ENCODE measurements around the gene GOLGA6L10.
"Not testable (repeated sequence)": the region's sequence is repeated elsewhere in the genome, so short reads cannot be mapped to it uniquely, and the experiment has no call there.

Gene GOLGA6L10, protein sequence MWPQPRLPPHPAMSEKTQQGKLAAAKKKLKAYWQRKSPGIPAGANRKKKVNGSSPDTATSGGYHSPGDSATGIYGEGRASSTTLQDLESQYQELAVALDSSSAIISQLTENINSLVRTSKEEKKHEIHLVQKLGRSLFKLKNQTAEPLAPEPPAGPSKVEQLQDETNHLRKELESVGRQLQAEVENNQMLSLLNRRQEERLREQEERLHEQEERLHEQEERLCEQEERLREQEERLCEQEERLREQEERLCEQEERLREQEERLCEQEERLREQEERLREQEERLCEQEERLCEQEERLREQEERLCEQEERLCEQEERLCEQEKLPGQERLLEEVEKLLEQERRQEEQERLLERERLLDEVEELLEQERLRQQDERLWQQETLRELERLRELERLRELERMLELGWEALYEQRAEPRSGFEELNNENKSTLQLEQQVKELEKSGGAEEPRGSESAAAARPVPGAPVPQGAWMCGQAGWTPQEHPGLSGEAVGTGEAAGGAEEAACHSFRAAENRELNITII

DNA sequence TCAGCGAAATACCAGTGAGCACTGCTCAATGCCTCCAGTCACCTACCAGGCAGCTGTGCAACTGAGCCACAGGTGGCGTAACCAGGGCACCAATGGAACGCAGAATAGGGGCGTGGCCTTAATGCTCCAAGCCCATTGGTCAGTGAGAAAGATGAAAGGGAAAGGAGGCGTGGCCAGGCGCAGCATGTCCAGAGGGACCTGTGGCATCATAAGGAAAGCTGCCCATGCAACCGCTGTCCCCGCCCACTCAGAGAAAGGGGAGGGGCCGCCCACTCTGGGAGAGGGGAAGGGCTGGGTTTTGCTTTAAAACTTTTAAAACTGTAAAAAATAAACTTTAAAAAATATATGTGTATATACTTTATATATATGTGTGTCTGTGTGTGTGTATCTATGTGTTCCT lies at the start of gene GOLGA6L10:
TSS of gene GOLGA6L10 (minus strand) at position 101 of the 400 bp plus-strand sequence. CDS start at position 1, 100 bp downstream.
- DNase-seq (ENCODE audit: insufficient read length, low spot score); FAIRE-seq: not testable (repeated sequence)

DNA sequence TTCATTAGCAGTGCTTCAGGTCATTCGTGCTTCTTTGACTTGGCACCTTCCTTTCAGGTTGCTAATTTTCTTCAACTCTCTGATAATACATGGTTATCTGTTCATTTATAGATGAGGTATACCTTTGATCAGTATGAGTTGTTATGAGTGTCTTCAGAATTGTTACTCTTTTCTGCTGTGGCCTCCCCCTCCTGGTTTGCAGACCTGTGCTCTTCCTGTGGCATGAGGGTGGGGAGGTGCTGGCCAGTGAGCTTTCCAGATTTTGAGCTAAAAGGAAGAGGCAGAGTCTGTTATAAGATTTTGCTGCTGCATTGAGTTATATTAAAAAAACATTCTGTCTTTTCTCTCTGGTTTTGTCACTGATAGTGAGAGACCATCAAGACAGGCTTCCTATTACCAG lies 49.5 kb upstream of the GOLGA6L10 start:
- no peak for FAIRE-seq
- DNase-seq (ENCODE audit: insufficient read length, low spot score): no peak

DNA sequence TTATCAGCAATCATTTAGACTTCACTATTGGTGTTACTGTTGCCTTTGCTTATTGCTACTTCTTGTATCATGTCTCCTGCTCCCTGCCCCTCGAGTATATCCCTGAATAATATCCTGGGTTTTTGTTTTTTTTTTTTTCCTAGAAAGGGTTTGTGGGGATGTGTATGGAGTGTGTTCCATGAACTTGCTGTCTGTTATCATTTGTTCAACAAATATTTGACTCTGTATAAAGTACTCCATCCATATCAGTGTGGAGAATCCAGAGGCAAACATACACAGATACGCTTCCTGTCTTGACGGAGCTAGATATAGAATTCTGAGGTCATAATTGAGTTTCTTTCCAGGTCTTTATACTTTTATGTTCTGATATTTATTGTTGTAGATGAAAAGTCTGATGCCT lies 48.5 kb upstream of the GOLGA6L10 start:
- FAIRE-seq: no peak
- DNase-seq (ENCODE audit: insufficient read length, low spot score): no peak

DNA sequence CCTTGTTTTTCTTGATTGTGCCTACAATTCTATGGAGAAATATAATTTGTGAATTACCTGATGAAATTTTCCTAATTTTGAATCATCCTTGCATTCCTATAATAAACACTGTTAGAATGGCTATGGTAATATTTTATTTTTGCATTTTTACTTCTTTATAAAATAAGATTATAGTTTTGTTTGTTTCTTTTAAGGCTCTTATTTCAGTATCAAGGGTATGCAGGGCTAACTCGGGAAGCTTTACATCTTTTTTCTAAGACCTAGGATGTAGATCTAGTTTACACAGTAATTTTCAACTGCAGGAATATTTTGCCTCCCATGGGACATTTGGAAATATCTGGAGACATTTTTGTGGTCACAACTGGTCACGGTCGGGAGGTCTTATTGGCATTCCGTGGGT lies 46.5 kb upstream of the GOLGA6L10 start:
- FAIRE-seq; DNase-seq (ENCODE audit: insufficient read length, low spot score): not testable (repeated sequence)

DNA sequence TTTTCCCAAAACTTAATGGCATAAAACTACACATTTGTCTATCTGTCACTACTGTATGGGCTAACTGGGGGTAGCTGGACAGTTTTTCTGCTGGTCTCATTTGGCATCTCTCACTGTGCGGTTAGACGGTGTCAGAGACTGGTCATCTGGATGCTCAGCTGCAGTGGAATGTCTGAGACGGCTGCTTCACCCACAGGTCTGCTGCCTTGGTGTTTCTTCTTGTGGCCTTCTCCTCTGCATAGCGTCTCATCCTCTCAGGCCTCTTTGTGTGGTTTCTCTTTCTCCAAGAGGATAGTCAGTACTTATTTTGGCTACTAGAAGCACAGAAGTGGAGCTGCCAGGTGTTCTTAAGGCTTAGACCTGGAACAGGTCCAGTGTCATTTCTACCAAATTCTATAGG lies 44.4 kb upstream of the GOLGA6L10 start:
- FAIRE-seq (no peak), DNase-seq (ENCODE audit: insufficient read length, low spot score) (no peak)

DNA sequence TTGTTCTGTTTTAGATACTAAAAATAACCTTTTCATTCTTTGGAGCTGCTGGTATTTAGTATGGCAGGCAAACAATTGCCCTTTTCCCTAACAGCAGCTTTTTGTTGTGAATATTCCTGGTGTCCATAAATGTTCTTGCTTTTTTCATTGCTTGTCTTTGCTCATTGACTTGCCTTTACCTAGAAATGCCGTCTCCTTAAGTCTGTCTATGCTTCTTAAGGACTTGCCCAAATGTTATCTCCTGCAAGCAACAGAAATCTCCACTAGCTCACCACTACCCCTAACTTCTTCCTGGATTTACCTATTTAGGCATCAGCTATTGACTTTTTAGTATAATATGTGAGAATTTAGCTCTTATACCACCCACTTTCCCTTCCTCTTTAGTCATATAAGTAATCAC lies 42.8 kb upstream of the GOLGA6L10 start:
- not testable (repeated sequence) for DNase-seq (ENCODE audit: insufficient read length, low spot score); FAIRE-seq

DNA sequence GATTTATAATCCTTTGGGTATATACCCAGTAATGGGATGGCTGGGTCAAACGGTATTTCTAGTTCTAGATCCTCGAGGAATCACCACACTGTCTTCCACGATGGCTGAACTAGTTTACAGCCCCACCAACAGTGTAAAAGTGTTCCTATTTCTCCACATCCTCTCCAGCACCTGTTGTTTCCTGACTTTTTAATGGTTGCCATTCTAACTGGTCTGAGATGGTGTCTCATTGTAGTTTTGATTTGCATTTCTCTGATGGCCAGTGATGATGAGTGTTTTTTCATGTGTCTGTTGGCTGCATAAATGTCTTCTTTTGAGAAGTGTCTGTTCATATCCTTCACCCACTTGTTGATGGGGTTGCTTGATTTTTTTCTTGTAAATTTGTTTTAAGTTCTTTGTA lies 40.9 kb upstream of the GOLGA6L10 start:
- FAIRE-seq: not testable (repeated sequence)

DNA sequence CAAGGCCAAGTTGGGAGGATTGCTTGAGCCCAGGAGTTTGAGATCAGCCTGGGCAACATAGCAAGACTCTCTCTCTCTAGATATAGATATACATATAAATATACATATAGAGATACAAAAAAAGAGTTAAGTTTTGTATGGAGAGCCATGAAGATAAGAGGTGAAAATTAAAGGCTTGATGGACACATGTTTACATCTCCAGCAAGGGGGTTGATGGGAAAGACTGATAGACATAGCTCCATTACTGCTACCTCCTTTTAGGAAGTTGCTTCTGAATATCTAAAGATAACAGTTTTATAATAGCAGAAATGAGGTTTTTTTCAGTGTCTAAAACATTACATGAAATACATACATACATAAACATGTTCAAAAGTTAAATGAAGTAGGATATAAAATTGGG lies 37.9 kb upstream of the GOLGA6L10 start:
- not testable (repeated sequence) for FAIRE-seq; DNase-seq (ENCODE audit: insufficient read length, low spot score)

More for the DNA sequence above, 40.9 kb upstream of the GOLGA6L10 start:
- not testable (repeated sequence) for DNase-seq (ENCODE audit: insufficient read length, low spot score)

DNA sequence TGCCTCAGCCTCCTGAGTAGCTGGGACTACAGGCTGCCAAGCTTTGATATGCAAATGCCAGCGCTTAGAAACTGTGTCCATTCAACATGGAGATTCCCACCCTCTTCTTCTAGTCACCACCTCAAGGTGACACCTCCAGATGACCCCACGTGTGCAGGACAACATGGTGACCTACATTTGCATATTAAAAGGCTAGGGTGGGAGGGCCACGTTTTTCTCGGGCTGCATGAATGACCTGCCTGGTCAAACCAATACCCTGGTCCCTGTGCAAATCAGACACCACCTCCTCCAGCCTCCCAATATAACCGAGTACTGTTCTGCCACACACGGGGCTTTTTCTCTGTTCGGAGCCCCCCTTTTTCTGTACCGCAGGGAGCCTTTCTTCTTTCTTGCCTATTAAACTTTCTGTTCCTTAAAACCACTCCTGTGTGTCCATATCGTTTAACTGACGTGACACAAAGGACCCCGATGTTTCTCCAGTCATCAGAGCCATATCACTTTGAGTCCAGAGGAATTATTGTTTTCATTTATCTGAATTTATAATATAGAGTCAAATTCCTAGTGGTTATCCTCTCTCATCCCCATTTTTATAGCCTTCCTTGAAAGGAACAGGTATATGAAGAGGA lies 32.2 kb upstream of the GOLGA6L10 start:
- DNase-seq (ENCODE audit: insufficient read length, low spot score); FAIRE-seq: not testable (repeated sequence)

DNA sequence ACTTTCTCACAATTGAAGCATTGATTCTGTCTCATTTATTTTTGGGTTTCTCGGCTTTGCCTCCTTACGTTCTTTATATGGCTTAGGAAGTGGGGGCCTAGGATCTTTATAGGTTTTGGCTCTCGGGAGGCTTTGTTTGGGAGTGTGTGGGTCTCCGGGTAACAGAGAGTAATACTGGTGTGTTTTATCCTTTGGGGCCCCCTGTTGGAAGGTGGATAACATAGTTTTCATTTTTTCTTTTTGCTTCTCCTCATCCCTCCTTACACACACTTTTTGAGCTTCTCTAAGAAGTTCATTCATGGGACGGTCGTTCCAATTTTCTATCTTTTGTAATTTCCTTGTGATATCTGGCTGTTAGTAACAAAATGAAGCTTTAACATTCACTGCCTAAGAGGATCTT lies 30.3 kb upstream of the GOLGA6L10 start:
- not testable (repeated sequence) for DNase-seq (ENCODE audit: insufficient read length, low spot score); FAIRE-seq

DNA sequence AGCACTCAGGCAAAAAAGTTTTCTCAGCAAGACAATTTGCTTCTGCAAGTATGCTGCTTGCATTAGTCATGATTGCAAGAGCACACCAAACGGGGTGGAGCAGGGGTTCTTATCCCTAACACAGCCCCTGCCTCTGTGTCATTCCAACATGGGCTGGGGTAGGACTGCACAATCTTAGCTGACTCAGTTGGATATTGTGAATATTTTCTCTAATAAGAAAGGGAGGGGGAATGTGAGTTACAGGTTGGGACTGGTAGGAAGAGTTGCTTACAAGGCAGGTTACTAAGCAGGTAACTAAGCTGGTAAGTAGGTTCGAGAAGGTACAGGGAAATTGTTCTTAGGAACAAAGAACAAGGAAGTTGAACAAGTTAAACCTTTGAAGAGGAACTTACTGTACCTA lies 24.4 kb upstream of the GOLGA6L10 start:
- not testable (repeated sequence) for DNase-seq (ENCODE audit: insufficient read length, low spot score); FAIRE-seq

DNA sequence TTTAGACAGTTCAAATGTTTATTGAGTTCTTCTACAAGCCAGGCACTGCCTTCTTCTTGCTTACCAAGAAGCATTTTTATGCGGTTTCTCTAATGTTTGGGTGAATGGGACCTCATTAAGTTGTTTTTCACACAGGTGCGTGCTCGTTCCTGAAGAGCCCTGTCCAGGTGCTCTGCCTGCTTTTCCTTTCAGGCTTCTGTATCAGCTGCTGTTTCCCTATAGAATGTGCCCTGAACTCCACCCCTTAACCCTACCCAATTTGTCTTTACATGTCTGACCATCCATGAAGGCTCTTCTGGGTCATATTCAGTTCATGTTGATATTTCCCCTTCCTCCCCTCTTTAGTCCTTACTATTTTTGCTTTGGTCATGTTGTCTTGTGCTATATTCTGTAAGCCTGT lies 22.4 kb upstream of the GOLGA6L10 start:
- FAIRE-seq: no peak
- DNase-seq (ENCODE audit: insufficient read length, low spot score): no peak

DNA sequence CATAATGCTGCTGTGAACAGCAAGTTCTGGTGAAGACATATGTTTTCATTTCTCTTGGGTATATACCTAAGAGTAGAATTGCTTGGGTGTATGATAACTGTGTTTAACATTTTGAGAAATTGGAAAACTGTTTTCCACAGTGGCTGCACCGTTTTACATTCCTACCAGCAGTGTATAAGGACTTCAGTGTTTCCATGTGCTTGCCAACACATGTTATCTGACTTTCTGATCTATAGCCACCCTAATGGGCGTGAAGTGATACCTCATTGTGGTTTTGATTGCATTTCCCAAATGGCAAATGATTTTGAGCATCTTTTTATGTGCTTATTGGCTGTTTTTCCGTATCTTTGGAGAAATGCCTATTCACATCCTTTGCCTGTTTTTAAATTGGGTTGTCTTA lies 18.5 kb upstream of the GOLGA6L10 start:
- DNase-seq (ENCODE audit: insufficient read length, low spot score); FAIRE-seq: not testable (repeated sequence)

DNA sequence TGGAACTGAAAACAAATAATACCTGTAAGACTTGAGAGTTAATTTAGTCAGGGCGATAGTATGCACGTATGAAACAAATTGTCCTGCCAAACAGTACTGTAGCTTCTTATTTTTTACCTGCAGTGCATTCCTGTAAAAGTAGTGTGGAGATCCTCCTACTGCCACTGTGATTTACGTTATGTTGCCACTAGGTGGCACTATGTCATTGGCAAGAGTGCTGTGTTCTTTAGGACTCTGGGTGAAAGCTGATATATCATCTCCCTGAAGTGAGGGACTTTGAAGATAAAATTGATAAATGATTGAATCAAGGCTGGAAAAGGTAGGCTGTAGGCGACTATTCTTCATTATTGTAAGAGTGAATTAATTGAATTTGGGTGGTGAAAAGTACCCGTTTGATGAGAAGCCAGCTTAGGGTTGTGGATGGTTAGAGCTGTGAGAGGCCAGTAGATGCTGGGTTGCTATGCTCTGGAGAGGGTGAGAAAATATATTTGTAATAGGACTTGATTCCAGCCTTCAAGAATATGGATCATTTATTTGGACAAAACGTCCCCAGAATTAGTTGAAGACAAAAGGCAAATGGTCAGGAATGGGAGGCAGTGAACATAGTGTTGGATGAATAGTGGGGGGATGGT lies 16.5 kb upstream of the GOLGA6L10 start:
- not testable (repeated sequence) for FAIRE-seq

DNA sequence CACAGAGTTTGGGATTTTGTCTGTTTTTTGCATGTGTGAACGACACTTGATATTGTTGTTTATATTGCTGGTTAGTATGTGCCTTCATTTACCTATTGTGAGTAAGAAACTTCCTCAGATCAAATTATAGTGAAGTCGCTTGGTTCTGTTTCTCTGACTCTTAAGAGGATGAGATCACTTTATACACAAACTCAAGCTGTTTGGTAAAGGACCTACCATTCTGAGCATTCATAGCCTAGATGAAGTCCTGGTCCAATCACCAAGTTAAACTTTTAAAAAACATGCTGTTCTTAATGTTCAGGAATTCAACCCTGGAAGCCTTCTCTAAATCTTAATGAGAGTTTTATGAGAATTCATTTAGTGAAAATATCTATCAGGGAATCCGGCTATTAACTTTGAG lies 15.3 kb upstream of the GOLGA6L10 start:
- DNase-seq (ENCODE audit: insufficient read length, low spot score); FAIRE-seq: not testable (repeated sequence)

More for the DNA sequence above, 16.5 kb upstream of the GOLGA6L10 start:
- DNase-seq (ENCODE audit: insufficient read length, low spot score): not testable (repeated sequence)

DNA sequence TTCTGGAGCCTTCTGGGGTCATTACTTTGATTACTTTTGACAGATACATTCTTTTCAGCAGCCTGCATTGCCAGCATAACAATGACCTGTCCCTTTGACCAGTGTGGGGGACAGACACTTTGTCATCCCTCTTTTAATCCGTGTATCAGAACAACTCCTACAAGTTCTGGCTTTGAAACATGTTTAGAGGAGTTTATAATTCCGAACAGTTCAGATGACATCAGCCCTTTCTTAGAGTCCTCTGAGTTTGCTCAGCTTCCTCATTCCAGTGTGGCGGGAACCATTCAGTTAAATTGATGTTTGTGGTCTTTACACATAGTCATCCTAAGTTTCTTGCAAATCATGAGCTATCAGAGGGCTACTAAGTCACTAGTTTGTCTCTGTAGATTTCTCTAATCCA lies 13.5 kb upstream of the GOLGA6L10 start:
- not testable (repeated sequence) for FAIRE-seq; DNase-seq (ENCODE audit: insufficient read length, low spot score)

DNA sequence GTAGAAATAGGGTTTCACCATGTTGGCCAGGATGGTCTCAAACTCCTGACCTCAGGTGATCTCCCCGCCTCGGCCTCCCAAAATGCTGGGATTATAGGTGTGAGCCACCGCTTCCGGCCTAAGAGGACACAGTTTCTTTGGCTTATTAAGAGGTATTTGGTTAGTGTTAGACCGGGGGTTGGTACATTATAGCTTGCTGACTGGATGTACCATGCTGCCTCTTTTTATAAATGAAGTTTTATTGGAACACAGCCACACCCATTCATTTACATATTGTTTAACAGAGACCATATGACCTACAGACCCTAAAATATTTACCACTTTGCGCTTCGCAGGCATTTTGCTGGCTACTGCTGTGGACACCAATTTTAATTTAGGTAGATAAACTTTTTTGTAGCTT lies 11.3 kb upstream of the GOLGA6L10 start:
- FAIRE-seq; DNase-seq (ENCODE audit: insufficient read length, low spot score): not testable (repeated sequence)

DNA sequence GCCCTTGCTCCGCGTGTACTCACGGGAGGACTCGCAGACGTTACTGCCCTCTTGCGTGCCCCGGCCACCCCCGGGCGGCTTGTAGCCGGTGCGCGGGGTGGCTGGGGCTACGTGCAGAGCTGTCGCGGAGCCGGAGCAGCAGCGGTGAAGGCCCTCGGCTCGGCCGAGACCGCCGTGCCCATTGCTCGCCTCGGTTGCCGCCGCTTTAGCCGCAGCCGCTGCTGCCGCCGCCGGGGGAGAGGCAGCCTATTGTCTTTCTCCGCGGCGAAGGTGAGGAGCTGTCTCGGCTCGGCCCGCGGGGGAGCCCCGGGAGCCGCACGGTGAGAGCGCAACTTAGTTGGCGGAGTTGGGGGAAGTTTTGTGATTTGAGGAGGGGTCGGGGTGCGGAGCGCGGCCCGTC lies 5.8 kb upstream of the GOLGA6L10 start:
- not testable (repeated sequence) for DNase-seq (ENCODE audit: insufficient read length, low spot score); FAIRE-seq

DNA sequence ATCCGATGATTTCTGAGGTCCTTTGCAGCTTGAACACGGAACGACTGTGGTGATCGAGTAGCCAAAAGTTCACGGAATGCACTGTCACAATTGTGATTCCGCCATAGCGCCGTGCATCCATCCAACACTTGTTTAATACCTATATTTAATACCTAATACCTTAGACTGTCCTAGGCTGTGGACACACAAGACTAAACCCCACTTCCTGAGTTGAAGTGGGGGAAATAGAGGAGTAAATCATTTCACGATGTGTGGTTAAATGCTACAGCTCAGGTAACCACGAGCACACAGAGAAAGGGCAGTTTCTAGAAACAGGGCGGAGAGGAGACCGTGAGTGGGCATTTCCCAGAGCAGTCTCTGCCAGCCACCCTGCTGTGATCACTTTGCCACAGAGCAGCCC lies 5.3 kb upstream of the GOLGA6L10 start:
- not testable (repeated sequence) for FAIRE-seq; DNase-seq (ENCODE audit: insufficient read length, low spot score)

DNA sequence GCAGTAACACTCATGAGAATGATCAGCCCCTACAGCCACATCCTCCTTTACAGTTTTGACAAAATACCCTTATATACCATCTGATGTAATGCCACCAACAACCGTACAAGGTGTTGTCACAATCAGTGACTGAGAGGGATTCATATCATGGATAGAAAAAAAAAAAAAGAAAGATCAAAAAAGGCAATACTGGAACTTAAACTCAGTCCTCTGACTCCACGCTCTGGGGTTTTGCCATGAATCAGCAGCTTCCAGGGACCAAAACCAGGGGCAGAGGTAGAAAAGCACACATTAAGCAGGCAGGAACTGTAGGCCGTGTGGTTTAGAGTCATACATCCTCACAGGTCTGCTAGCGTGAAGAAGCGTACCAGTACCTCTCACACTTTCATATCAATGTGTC lies 1.6 kb downstream of the GOLGA6L10 start:
- FAIRE-seq; DNase-seq (ENCODE audit: insufficient read length, low spot score): not testable (repeated sequence)

DNA sequence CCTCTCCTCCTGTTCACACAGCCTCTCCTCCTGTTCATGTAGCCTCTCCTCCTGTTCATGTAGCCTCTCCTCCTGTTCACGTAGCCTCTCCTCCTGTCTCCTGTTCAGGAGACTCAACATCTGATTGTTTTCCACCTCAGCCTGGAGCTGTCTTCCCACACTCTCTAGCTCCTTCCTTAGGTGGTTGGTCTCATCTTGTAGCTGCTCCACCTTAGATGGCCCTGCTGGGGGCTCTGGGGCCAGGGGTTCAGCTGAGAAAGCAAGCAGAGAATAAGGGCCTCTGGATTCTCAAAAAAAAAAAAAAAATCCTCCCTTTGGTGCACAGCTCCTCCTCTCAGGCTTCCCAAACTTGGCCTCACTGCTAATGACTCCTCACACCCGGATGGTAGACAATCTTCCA lies 4.1 kb downstream of the GOLGA6L10 start:
- not testable (repeated sequence) for DNase-seq (ENCODE audit: insufficient read length, low spot score); FAIRE-seq
